SK-N-SH treated with all-trans-retinoic acid at 6 μM for 48 hours (cell line): ENCODE measurements around the gene SEMA4D.

Experiments used
- ATAC-seq: fragments of 200-7000 bp; cut with Tn5 transposase; 3 replicates; pipeline ENCODE4 v1.9.1; 2020; ENCODE audit warnings: mild to moderate bottlenecking, moderate library complexity
- BACH2 ChIP-seq: fragments of 250-450 bp; sonication (Bioruptor Pico); IDR thresholded peaks from 2 replicates; pipeline ENCODE4 v1.9.0; 2021; ENCODE audit warnings: mild to moderate bottlenecking, borderline replicate concordance
- CREB5 ChIP-seq: fragments of 250-450 bp; sonication (Bioruptor Pico); IDR thresholded peaks from 2 replicates; pipeline ENCODE4 v1.5.1; 2020; ENCODE audit warnings: low read depth, mild to moderate bottlenecking, moderate library complexity
- CSDC2 ChIP-seq: fragments of 250-450 bp; sonication (Bioruptor Pico); IDR thresholded peaks from 2 replicates; pipeline ENCODE4 v1.5.0; 2020; ENCODE audit warnings: mild to moderate bottlenecking, moderate library complexity
- ESRRG ChIP-seq: fragments of 250-450 bp; sonication (Bioruptor Pico); IDR thresholded peaks from 2 replicates; pipeline ENCODE4 v1.6.1; 2021; ENCODE audit warnings: mild to moderate bottlenecking
- GLIS3 ChIP-seq: fragments of 250-450 bp; sonication (Bioruptor Pico); IDR thresholded peaks from 2 replicates; pipeline ENCODE4 v1.5.0; 2020; ENCODE audit warnings: mild to moderate bottlenecking, moderate library complexity
- PATZ1 ChIP-seq: fragments of 250-450 bp; sonication (Bioruptor Pico); IDR thresholded peaks from 2 replicates; pipeline ENCODE4 v1.8.0; 2020; ENCODE audit warnings: mild to moderate bottlenecking, moderate library complexity, borderline replicate concordance
- POU6F1 ChIP-seq: fragments of 250-450 bp; sonication (Bioruptor Pico); IDR thresholded peaks from 2 replicates; pipeline ENCODE4 v1.8.0; 2021; ENCODE audit warnings: low read depth, mild to moderate bottlenecking, moderate library complexity, borderline replicate concordance
- PPARA ChIP-seq: fragments of 250-450 bp; sonication (Bioruptor Pico); IDR thresholded peaks from 2 replicates; pipeline ENCODE4 v1.5.0; 2020; ENCODE audit warnings: mild to moderate bottlenecking, borderline replicate concordance
- RARB ChIP-seq: fragments of 250-450 bp; sonication (Bioruptor Pico); IDR thresholded peaks from 2 replicates; pipeline ENCODE4 v1.8.0; 2021; ENCODE audit warnings: mild to moderate bottlenecking, moderate library complexity
- SNAI2 ChIP-seq: fragments of 250-450 bp; sonication (Bioruptor Pico); IDR thresholded peaks from 2 replicates; pipeline ENCODE4 v1.5.0; 2020; ENCODE audit warnings: mild to moderate bottlenecking, moderate library complexity
- TOX ChIP-seq: fragments of 250-450 bp; sonication (Bioruptor Pico); IDR thresholded peaks from 2 replicates; pipeline ENCODE4 v1.8.0; 2021; ENCODE audit warnings: mild to moderate bottlenecking, moderate library complexity, borderline replicate concordance
- ZFP3 ChIP-seq: fragments of 250-450 bp; sonication (Bioruptor Pico); IDR thresholded peaks from 2 replicates; pipeline ENCODE4 v1.5.0; 2020; ENCODE audit warnings: mild to moderate bottlenecking, moderate library complexity
- ZFP30 ChIP-seq: fragments of 450-650 bp; formaldehyde crosslinking; IDR thresholded peaks from 2 replicates; pipeline ENCODE4 v1.5.0; 2022; ENCODE audit warnings: mild to moderate bottlenecking, moderate library complexity
- ZNF565 ChIP-seq: fragments of 450-650 bp; formaldehyde crosslinking; conservative IDR thresholded peaks from 2 replicates; pipeline ENCODE4 v1.5.0; 2020; ENCODE audit warnings: low read depth, mild to moderate bottlenecking, moderate library complexity
- ZNF70 ChIP-seq: fragments of 450-650 bp; formaldehyde crosslinking; IDR thresholded peaks from 2 replicates; pipeline ENCODE4 v1.5.0; 2020; ENCODE audit warnings: mild to moderate bottlenecking, moderate library complexity
- ZNF8 ChIP-seq: fragments of 450-650 bp; formaldehyde crosslinking; IDR thresholded peaks from 2 replicates; pipeline ENCODE4 v1.5.0; 2020; ENCODE audit warnings: mild to moderate bottlenecking, moderate library complexity
- TF ChIP-seq, protein P1 (sequence below): fragments of 250-450 bp; sonication (Bioruptor Pico); IDR thresholded peaks from 2 replicates; pipeline ENCODE4 v1.5.0; 2020; ENCODE audit warnings: mild to moderate bottlenecking, moderate library complexity
- TF ChIP-seq, protein P2 (sequence below): fragments of 250-450 bp; sonication (Bioruptor Pico); IDR thresholded peaks from 2 replicates; pipeline ENCODE4 v1.5.1; 2021; ENCODE audit warnings: mild to moderate bottlenecking, moderate library complexity

SEMA4D gene

GRCh38 chr9:89400403-89401116, 97.4 kb downstream of the SEMA4D start (continued):
- no peak for TF ChIP-seq ZNF565 (CRISPR knock-in tag)
- TF ChIP-seq CSDC2 (CRISPR knock-in tag) = no peak
- TF ChIP-seq PPARA (CRISPR knock-in tag) = no peak
- TF ChIP-seq CREB5 (CRISPR knock-in tag) = no peak
- no peak for TF ChIP-seq ZNF70 (CRISPR knock-in tag)

DNA sequence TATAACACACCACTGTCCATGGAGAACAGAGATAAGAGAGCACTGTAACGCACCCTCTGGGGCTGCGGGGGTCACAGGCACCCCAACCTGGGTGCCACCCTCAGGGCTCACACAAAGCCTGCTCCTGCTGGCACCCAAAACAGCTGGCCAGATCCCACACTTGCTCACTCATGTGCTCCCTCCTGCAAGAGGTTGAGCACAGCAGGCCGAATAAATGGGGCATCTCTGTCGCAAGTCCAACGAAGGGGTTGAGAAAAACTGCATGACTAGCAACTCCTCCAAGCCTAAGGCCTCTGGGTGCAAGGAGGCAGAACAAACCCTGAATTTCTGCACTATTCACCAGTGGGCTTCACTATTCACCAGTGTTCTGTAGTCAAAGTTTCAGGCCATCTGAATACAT, 99.3 kb downstream of the SEMA4D start:
- TF ChIP-seq ZFP30 = no peak
- no peak for TF ChIP-seq BACH2
- no peak for TF ChIP-seq CREB5 (CRISPR knock-in tag)
- TF ChIP-seq, protein P1, sequence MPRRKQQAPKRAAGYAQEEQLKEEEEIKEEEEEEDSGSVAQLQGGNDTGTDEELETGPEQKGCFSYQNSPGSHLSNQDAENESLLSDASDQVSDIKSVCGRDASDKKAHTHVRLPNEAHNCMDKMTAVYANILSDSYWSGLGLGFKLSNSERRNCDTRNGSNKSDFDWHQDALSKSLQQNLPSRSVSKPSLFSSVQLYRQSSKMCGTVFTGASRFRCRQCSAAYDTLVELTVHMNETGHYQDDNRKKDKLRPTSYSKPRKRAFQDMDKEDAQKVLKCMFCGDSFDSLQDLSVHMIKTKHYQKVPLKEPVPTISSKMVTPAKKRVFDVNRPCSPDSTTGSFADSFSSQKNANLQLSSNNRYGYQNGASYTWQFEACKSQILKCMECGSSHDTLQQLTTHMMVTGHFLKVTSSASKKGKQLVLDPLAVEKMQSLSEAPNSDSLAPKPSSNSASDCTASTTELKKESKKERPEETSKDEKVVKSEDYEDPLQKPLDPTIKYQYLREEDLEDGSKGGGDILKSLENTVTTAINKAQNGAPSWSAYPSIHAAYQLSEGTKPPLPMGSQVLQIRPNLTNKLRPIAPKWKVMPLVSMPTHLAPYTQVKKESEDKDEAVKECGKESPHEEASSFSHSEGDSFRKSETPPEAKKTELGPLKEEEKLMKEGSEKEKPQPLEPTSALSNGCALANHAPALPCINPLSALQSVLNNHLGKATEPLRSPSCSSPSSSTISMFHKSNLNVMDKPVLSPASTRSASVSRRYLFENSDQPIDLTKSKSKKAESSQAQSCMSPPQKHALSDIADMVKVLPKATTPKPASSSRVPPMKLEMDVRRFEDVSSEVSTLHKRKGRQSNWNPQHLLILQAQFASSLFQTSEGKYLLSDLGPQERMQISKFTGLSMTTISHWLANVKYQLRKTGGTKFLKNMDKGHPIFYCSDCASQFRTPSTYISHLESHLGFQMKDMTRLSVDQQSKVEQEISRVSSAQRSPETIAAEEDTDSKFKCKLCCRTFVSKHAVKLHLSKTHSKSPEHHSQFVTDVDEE (CRISPR knock-in tag) = no peak
- TF ChIP-seq GLIS3 = no peak
- TF ChIP-seq PATZ1 (CRISPR knock-in tag) = no peak
- no peak for TF ChIP-seq ZNF8
- TF ChIP-seq SNAI2 (CRISPR knock-in tag) = no peak
- TF ChIP-seq, all 23 proteins: peak for 0
- ATAC-seq = no peak

GRCh38 chr9:89397471-89397870, 100.4 kb downstream of the SEMA4D start:
- ATAC-seq = no peak
- TF ChIP-seq, protein P2, sequence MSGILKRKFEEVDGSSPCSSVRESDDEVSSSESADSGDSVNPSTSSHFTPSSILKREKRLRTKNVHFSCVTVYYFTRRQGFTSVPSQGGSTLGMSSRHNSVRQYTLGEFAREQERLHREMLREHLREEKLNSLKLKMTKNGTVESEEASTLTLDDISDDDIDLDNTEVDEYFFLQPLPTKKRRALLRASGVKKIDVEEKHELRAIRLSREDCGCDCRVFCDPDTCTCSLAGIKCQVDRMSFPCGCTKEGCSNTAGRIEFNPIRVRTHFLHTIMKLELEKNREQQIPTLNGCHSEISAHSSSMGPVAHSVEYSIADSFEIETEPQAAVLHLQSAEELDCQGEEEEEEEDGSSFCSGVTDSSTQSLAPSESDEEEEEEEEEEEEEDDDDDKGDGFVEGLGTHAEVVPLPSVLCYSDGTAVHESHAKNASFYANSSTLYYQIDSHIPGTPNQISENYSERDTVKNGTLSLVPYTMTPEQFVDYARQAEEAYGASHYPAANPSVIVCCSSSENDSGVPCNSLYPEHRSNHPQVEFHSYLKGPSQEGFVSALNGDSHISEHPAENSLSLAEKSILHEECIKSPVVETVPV = no peak
- TF ChIP-seq ZFP30 (no peak), ZNF8 (no peak), BACH2 (no peak), ESRRG (no peak), SNAI2 (CRISPR knock-in tag) (no peak), ZFP3 (CRISPR knock-in tag) (no peak), RARB (no peak), GLIS3 (no peak), ZNF565 (CRISPR knock-in tag) (no peak), PPARA (CRISPR knock-in tag) (no peak), TOX (CRISPR knock-in tag) (no peak), PATZ1 (CRISPR knock-in tag) (no peak), POU6F1 (CRISPR knock-in tag) (no peak), ZNF70 (CRISPR knock-in tag) (no peak), CREB5 (CRISPR knock-in tag) (no peak)
- TF ChIP-seq, protein P1 (CRISPR knock-in tag) = no peak
